K562 (cell line): ENCODE results near the gene UPK3A. TPM values are rescaled to one million over a fixed set of nuclear protein-coding genes. Genes with fewer than 3 reads are reported as not detected.
"Not testable (repeated sequence)": the region's sequence is repeated elsewhere in the genome, so short reads cannot be mapped to it uniquely, and the experiment has no call there.

Source experiments
- ATAC-seq: fragments of 200-7000 bp; cut with Tn5 transposase; 3 replicates; pipeline ENCODE4 v1.9.1; 2020; ENCODE audit warnings: moderate library complexity
- BruUV-seq: library from RNA; stranded (reverse); fragments of 400-500 nt; replicated peaks from 2 replicates; lab custom pipeline; 2021; lab: Mats Ljungman, UMichigan
- CTCF ChIA-PET: fragments of 300-600 bp; formaldehyde crosslinking; extraction: SDS; loops from one replicate; lab custom pipeline; 2021; ENCODE audit warnings: low intra/inter-chr PET ratio; lab: Yijun Ruan, JAX
- POLR2A ChIA-PET: fragments of 300-600, 350-650 bp; sonication (Branson Sonifier 250); formaldehyde crosslinking; extraction: SDS; loops from one replicate; lab custom pipeline; 2021; ENCODE audit warnings: antibody characterized with exemption, inconsistent platforms; lab: Yijun Ruan, JAX
- DNase-seq, 4 experiments: peaks; one replicate each; pipeline versions ENCODE4 v3.0.0 to v3.0.0-alpha.2; 2011 to 2018; ENCODE audit warnings: low spot score in 3 of 4, mixed read lengths in 3 of 4; ENCODE audit errors: extremely low read depth in 1 of 4
- FAIRE-seq: peaks from 2 replicates; lab custom pipeline; 2011; peaks lifted over from hg19 to GRCh38; lab: Jason Lieb, UNC
- H2AFZ ChIP-seq: 2 replicates; pipeline ENCODE4 v1.6.0; 2011; ENCODE audit warnings: low read depth, low read length, control low read depth, inconsistent platforms
- H3K27ac ChIP-seq: fragments of 200-600 bp; 3 replicates; pipeline ENCODE4 v1.8.0; 2011; ENCODE audit warnings: low read depth, mild to moderate bottlenecking, control low read depth, inconsistent platforms, low read length, moderate library complexity, mixed read lengths; ENCODE audit errors: extremely low read depth
- H3K27me3 ChIP-seq, 2 experiments: fragments of 300-600 bp in 1 of 2; 2 replicates in 1 of 2; 3 replicates in 1 of 2; pipeline versions ENCODE4 v1.6.0 to v1.8.0; 2011; ENCODE audit warnings: inconsistent platforms in 2 of 2, low read length in 2 of 2, mild to moderate bottlenecking in 1 of 2, mixed read lengths in 1 of 2, moderate library complexity in 1 of 2; ENCODE audit not compliant: control insufficient read depth in 2 of 2, insufficient read depth in 2 of 2
- H3K36me3 ChIP-seq: fragments of 300-600 bp; 3 replicates; pipeline ENCODE4 v1.8.0; 2011; ENCODE audit warnings: mild to moderate bottlenecking, low read length, inconsistent platforms; ENCODE audit not compliant: control insufficient read depth, insufficient read depth
- H3K4me1 ChIP-seq, 2 experiments: fragments of 200-600 bp in 1 of 2; replicated peaks in 1 of 2; 2 replicates in 1 of 2; 3 replicates in 1 of 2; pipeline versions ENCODE4 v1.5.1 to v1.8.0; 2011; ENCODE audit warnings: inconsistent platforms in 2 of 2, low read length in 2 of 2, mild to moderate bottlenecking in 1 of 2, mixed read lengths in 1 of 2, moderate library complexity in 1 of 2; ENCODE audit not compliant: control insufficient read depth in 2 of 2, insufficient read depth in 2 of 2
- H3K4me2 ChIP-seq: 2 replicates; pipeline ENCODE4 v1.6.1; 2011; ENCODE audit warnings: low read length, control low read depth, inconsistent platforms, mixed read lengths; ENCODE audit not compliant: insufficient read depth
- H3K4me3 ChIP-seq: fragments of 200-600 bp; sonication (generic), shearing (Covaris generic); 2 replicates; pipeline ENCODE4 v1.5.1; 2016; ENCODE audit warnings: control low read depth, inconsistent platforms
- H3K79me2 ChIP-seq: fragments of 200-600 bp; 3 replicates; pipeline ENCODE4 v1.8.0; 2011; ENCODE audit warnings: low read length, inconsistent platforms; ENCODE audit not compliant: control insufficient read depth, insufficient read depth
- H3K9ac ChIP-seq, 2 experiments: 2 replicates each; pipeline versions ENCODE4 v1.6.0 to v1.6.1; 2011; ENCODE audit warnings: low read depth in 2 of 2, low read length in 2 of 2, control low read depth in 1 of 2, inconsistent platforms in 1 of 2, mild to moderate bottlenecking in 1 of 2, mixed read lengths in 1 of 2; ENCODE audit not compliant: insufficient read depth in 1 of 2
- H3K9me1 ChIP-seq: one replicate; pipeline ENCODE4 v1.6.0; 2011; ENCODE audit warnings: inconsistent platforms, mild to moderate bottlenecking, low read length, moderate library complexity; ENCODE audit not compliant: control insufficient read depth, insufficient read depth
- H3K9me3 ChIP-seq: replicated peaks from 2 replicates; pipeline ENCODE4 v1.5.1; 2011; ENCODE audit warnings: low read depth, low read length, inconsistent platforms; ENCODE audit not compliant: control insufficient read depth, insufficient read depth
- H4K20me1 ChIP-seq: replicated peaks from 2 replicates; pipeline ENCODE4 v1.6.1; 2011; ENCODE audit warnings: low read length, inconsistent platforms, mixed read lengths; ENCODE audit not compliant: control insufficient read depth, insufficient read depth
- FOSL1 ChIP-seq: fragments of 200-800 bp; sonication (Bioruptor generic); conservative IDR thresholded peaks from 2 replicates; pipeline ENCODE4 v1.6.1; 2016; ENCODE audit warnings: missing genetic modification characterization, missing compliant biosample characterization
- RBM14 ChIP-seq: fragments of 200-400 bp; formaldehyde crosslinking; IDR thresholded peaks from 2 replicates; pipeline ENCODE4 v1.6.1; 2018; ENCODE audit warnings: low read depth, mild to moderate bottlenecking, low read length, moderate library complexity, borderline replicate concordance; ENCODE audit not compliant: insufficient read depth
- TRIM24 ChIP-seq, 2 experiments: fragments of 450-650 bp; IDR thresholded peaks; 2 replicates each; pipeline ENCODE4 v1.6.1; 2016
- TRIM28 ChIP-seq: fragments of 450-650 bp; IDR thresholded peaks from 2 replicates; pipeline ENCODE4 v1.6.1; 2017
- ZKSCAN3 ChIP-seq: fragments of 250-450 bp; sonication (Bioruptor Pico); IDR thresholded peaks from 2 replicates; pipeline ENCODE4 v1.4.0; 2020
- ZNF316 ChIP-seq: fragments of 450-650 bp; IDR thresholded peaks from 2 replicates; pipeline ENCODE4 v1.6.1; 2016
- WGBS: fragments of 100-300 bp; shearing (Covaris generic); methylation state at CpG from one replicate; pipeline ENCODE4 v1.1.6; 2016; ENCODE audit warnings: low coverage, mixed read lengths; ENCODE audit not compliant: insufficient coverage; ENCODE audit errors: missing lambda C conversion rate; 5-methylcytosine and 5-hydroxymethylcytosine counted together
- in situ Hi-C: fragments of 300-500 bp; cut with MboI; formaldehyde crosslinking; loops from 4 replicates; pipeline ENCODE4 v1.15.0; 2018; ENCODE audit warnings: inconsistent platforms, mixed read lengths
- intact Hi-C: fragments of 100-400 bp; cut with micrococcal nuclease; formaldehyde crosslinking; loops from 2 replicates; pipeline ENCODE4 v1.14.2; 2022
- polyA plus RNA-seq, 8 experiments: library from polyadenylated mRNA; depleted of rRNA in 4 of 8; stranded (reverse) in 5 of 8; unstranded in 3 of 8; fragments of >200 nt; fragmentation: Nextera tagmentation in 2 of 8; fragmentation: Illumina TruSeq in 1 of 8; extraction: Ambion mirVana in 2 of 8; extraction: Trizol in 1 of 8; gene quantifications; 2 replicates each; pipeline versions ENCODE4 v1.2.1 to v1.2.3, GENCODE V29; 2011 to 2014; ENCODE audit warnings: inconsistent platforms in 1 of 8, missing spikeins in 1 of 8
- total RNA-seq, 7 experiments: library from RNA; depleted of rRNA in 6 of 7; stranded (reverse); fragments of >200 nt in 6 of 7; fragmentation: Illumina TruSeq in 2 of 7; extraction: Trizol in 2 of 7; gene quantifications; 2 replicates each; pipeline versions ENCODE4 v1.2.1 to v1.2.3, GENCODE V29; 2011 to 2021; ENCODE audit warnings: low replicate concordance in 1 of 7

UPK3A gene
- total and polyA plus RNA-seq, 9 of the 15 experiments (the other 6 are each of a cell fraction or from before 2014, with no cell fraction given) = not detected

GRCh38 chr22:45254789-45255278 lies 29.9 kb upstream of the UPK3A start:
- intact Hi-C loops = no loop called here
- no peaks in the 10 kb centered on the region for H3K79me2 ChIP-seq
- no TSS peak for BruUV-seq
- H3K9ac ChIP-seq = no peak overlapping the region
- no peaks in the 10 kb centered on the region for H3K36me3 ChIP-seq
- H3K4me1 ChIP-seq = peaks cover 0 to 2% of the 10 kb centered on the region in 2 experiments; a peak in 2 of 5 replicates
- no peak overlapping the region for H3K27ac ChIP-seq
- H3K27me3 ChIP-seq = 0 out of 5 replicates have a peak, but pooled peaks cover 0 to 2% of the 10 kb centered on the region in 2 experiments
- no peak for DNase-seq
- H3K9me3 ChIP-seq = no peaks in the 10 kb centered on the region
- no peak for ATAC-seq
- TF ChIP-seq ZKSCAN3 (CRISPR knock-in tag) (no peak), FOSL1 (tag) (peak; percentile 42), RBM14 (no peak)
- TF ChIP-seq, all 486 proteins: peak for 1
- Histone ChIP-seq H3K4me2 (no peak overlapping the region), H4K20me1 (no peaks in the 10 kb centered on the region), H3K4me3 (no peak overlapping the region), H2AFZ (no peak overlapping the region), H3K9me1 (no peaks in the 10 kb centered on the region)
- in situ Hi-C loops = loop anchor here (5.0 kb wide), 1 partner anchor 158 kb away; no protein-coding TSS in a partner anchor
- FAIRE-seq = no peak
- CTCF ChIA-PET = no interaction called here
- POLR2A ChIA-PET = interaction anchor here (0.7 to 1.1 kb wide), 2 partner anchors 110 to 159 kb away, joined by 3 read pairs; no protein-coding TSS in a partner anchor
- WGBS = 13% methylated on average over 5 of the region's 6 CpGs

GRCh38 chr22:45257941-45258340 lies 26.8 kb upstream of the UPK3A start:
- 0% methylated on average over 2 of the region's 4 CpGs for WGBS
- H3K4me3 ChIP-seq, H3K4me1 ChIP-seq, H3K4me2 ChIP-seq, H3K9ac ChIP-seq, H3K36me3 ChIP-seq, H3K9me1 ChIP-seq, H4K20me1 ChIP-seq, FAIRE-seq, H3K27ac ChIP-seq, DNase-seq, intact Hi-C loops, BruUV-seq, H3K9me3 ChIP-seq, H3K79me2 ChIP-seq, ATAC-seq, H2AFZ ChIP-seq, CTCF ChIA-PET: not testable (repeated sequence)
- H3K27me3 ChIP-seq = peaks cover 0 to 18% of the 10 kb centered on the region in 2 experiments; a peak in 3 of 5 replicates
- POLR2A ChIA-PET = interaction anchor here (1.0 kb wide), 1 partner anchor 42 kb away, joined by 3 read pairs; no protein-coding TSS in a partner anchor
- in situ Hi-C loops = loop anchor here (5.0 kb wide), 1 partner anchor 161 kb away; no protein-coding TSS in a partner anchor
- TF ChIP-seq ZNF316 = peak; percentile 51
- TF ChIP-seq TRIM28 = 0 out of 2 replicates have a peak, but pooled peaks have one; percentile 25
- TF ChIP-seq TRIM24 (IDR thresholded peaks at IDR 0.05) = peak in 1 of 2 experiments; percentile 62; a peak in 1 of 4 replicates
